MCF 10A (cell line): ENCODE data around the gene FAM120AOS. TPM values are rescaled to one million over a fixed set of nuclear protein-coding genes. Genes with fewer than 3 reads are reported as not detected.

Experiments
- Bru-seq: library from RNA; stranded (reverse); fragments of 400-500 nt; gene quantifications from one replicate; lab custom pipeline; 2021; lab: Mats Ljungman, UMichigan
- BruChase-seq, 2 experiments: library from RNA; stranded (reverse); fragments of 400-500 nt; gene quantifications; one replicate each; lab custom pipeline; 2021; lab: Mats Ljungman, UMichigan
- BruUV-seq: library from RNA; stranded (reverse); fragments of 400-500 nt; replicated peaks from 2 replicates; lab custom pipeline; 2021; lab: Mats Ljungman, UMichigan
- CTCF ChIA-PET: fragments of 300-600 bp; sonication (Branson Sonifier 250); formaldehyde crosslinking; extraction: SDS; loops from one replicate; lab custom pipeline; 2021; ENCODE audit warnings: antibody characterized with exemption, inconsistent platforms; lab: Yijun Ruan, JAX
- POLR2A ChIA-PET: fragments of 300-600, 350-650 bp; sonication (Branson Sonifier 250); formaldehyde crosslinking; extraction: SDS; loops from one replicate; lab custom pipeline; 2020; ENCODE audit warnings: antibody characterized with exemption, inconsistent platforms; lab: Yijun Ruan, JAX
- DNase-seq: peaks from one replicate; pipeline ENCODE4 v3.0.0-alpha.2; 2018; ENCODE audit not compliant: unreplicated experiment
- H3K27ac Mint-ChIP-seq: one replicate; pipeline ENCODE4 v1.8.0; 2022; ENCODE audit warnings: mild to moderate bottlenecking, low read depth, mixed read lengths; ENCODE audit not compliant: unreplicated experiment
- H3K27me3 Mint-ChIP-seq: one replicate; pipeline ENCODE4 v1.8.0; 2022; ENCODE audit warnings: mixed read lengths; ENCODE audit not compliant: insufficient read depth, unreplicated experiment
- H3K36me3 Mint-ChIP-seq: one replicate; pipeline ENCODE4 v1.8.0; 2022; ENCODE audit warnings: mild to moderate bottlenecking, moderate library complexity, mixed read lengths; ENCODE audit not compliant: insufficient read depth, unreplicated experiment
- H3K4me1 Mint-ChIP-seq: one replicate; pipeline ENCODE4 v1.8.0; 2022; ENCODE audit warnings: mixed read lengths; ENCODE audit not compliant: insufficient read depth, unreplicated experiment
- H3K4me3 Mint-ChIP-seq: one replicate; pipeline ENCODE4 v1.8.0; 2022; ENCODE audit warnings: mild to moderate bottlenecking, moderate library complexity, mixed read lengths; ENCODE audit not compliant: unreplicated experiment
- H3K9me3 Mint-ChIP-seq: one replicate; pipeline ENCODE4 v1.8.0; 2022; ENCODE audit warnings: mixed read lengths; ENCODE audit not compliant: unreplicated experiment
- intact Hi-C: fragments of 100-400 bp; cut with micrococcal nuclease; formaldehyde crosslinking; loops from 2 replicates; pipeline ENCODE4 v1.14.1; 2022
- long read RNA-seq: library from polyadenylated mRNA; stranded (forward); transcript quantifications from one replicate; pipeline ENCODE4 v2.0.0, GENCODE V29; 2022
- total RNA-seq: library from RNA; stranded (reverse); gene quantifications from 2 replicates; pipeline ENCODE4 v1.2.3, GENCODE V29; 2022
- TF ChIP-seq, protein P1 (sequence below): fragments of 200-600 bp; IDR thresholded peaks from one replicate; pipeline ENCODE4 v1.8.0; 2022; ENCODE audit warnings: antibody characterized with exemption, mild to moderate bottlenecking; ENCODE audit not compliant: unreplicated experiment

Gene FAM120AOS
- total RNA-seq (47.4 and 50.1 TPM in 2 replicates), Bru-seq, nascent RNA (percentile 85 among the genes with signal in this experiment), BruChase-seq, experiment 1, labeled RNA remaining after a 6-hour chase (percentile 92 among the genes with signal in this experiment), BruChase-seq, experiment 2, labeled RNA remaining after a 2-hour chase (percentile 90 among the genes with signal in this experiment)
- long read RNA-seq, full-length matches to known transcripts = 131 of 181 reads
- long read RNA-seq, partial matches to known transcripts = 5 of 181 reads
- long read RNA-seq, other reads (novel, unspliced or antisense) = 45 of 181 reads

DNA sequence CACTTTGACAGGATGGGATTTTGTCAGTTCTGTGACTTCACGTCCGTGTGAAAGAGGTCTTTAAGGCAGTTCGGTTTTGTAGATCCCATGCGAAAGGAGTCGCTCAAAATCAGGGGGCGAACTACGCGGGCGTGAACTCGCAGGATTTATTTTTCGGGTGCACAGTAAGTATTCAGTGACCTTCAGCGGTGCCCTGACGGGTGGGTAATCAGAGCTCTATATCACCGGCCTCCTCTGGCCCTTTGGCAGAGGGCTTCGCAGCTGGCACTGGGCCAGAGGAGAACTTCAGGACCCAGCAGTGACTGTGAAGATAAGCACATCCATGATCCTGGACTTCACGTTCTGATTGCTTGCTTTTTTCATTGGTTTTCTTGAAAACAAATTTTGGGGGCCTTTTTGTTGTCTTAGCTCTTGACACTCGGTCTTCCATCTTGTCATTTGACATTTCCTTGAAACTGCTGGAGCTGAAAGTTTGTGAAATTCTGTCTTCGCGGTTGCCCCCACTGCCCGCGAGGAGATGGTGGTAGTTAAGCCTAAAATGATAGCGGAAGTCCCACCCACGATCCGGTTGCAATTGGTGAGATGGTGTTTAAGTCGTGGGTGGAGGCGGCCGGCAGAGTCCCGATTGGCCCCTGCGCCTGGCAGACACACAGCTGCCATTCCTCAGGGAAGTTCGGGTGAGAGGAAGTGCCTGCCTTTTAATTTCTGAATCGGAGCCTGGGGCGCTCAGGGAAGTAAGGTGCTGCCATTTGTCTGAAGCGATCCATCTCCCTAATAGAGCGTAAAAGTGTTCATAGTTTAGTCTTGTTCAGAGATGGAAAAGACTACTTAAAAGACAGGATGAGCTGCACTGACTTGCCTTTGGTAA is at the start of gene FAM120AOS:
TSS of gene FAM120AOS (minus strand) at position 535 of the 868 bp plus-strand sequence. CDS start 872 bp downstream, outside the sequence.
- peak; percentile 96 for DNase-seq
- intact Hi-C loops = loop anchor here (1.0 to 5.0 kb wide), 3 partner anchors 52 to 113 kb away; no protein-coding TSS in a partner anchor
- TF ChIP-seq, protein P1, sequence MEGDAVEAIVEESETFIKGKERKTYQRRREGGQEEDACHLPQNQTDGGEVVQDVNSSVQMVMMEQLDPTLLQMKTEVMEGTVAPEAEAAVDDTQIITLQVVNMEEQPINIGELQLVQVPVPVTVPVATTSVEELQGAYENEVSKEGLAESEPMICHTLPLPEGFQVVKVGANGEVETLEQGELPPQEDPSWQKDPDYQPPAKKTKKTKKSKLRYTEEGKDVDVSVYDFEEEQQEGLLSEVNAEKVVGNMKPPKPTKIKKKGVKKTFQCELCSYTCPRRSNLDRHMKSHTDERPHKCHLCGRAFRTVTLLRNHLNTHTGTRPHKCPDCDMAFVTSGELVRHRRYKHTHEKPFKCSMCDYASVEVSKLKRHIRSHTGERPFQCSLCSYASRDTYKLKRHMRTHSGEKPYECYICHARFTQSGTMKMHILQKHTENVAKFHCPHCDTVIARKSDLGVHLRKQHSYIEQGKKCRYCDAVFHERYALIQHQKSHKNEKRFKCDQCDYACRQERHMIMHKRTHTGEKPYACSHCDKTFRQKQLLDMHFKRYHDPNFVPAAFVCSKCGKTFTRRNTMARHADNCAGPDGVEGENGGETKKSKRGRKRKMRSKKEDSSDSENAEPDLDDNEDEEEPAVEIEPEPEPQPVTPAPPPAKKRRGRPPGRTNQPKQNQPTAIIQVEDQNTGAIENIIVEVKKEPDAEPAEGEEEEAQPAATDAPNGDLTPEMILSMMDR = no peak
- no peaks in the 10 kb centered on the region for H3K9me3 Mint-ChIP-seq
- H3K27me3 Mint-ChIP-seq = no peaks in the 10 kb centered on the region
- ChIA-PET CTCF (interaction anchor here (0.5 to 2.0 kb wide), 10 partner anchors 15 to 1546 kb away, joined by 3 to 16 read pairs (median 3); no protein-coding TSS in a partner anchor), POLR2A (interaction anchor here (0.7 to 5.3 kb wide), 28 partner anchors 9 to 1414 kb away, joined by 3 to 93 read pairs (median 4); partner anchors contain the start of genes CARD19 and NINJ1)
- peak within 1 kb of the TSS; percentile 86 for H3K4me3 Mint-ChIP-seq
- peak within 1 kb of the TSS; percentile 93 for H3K27ac Mint-ChIP-seq
- H3K4me1 Mint-ChIP-seq = peaks cover 36% of the 10 kb centered on the region
- H3K36me3 Mint-ChIP-seq = peaks cover 34% of the 10 kb centered on the region
- BruUV-seq = TSS peak; percentile 36

DNA sequence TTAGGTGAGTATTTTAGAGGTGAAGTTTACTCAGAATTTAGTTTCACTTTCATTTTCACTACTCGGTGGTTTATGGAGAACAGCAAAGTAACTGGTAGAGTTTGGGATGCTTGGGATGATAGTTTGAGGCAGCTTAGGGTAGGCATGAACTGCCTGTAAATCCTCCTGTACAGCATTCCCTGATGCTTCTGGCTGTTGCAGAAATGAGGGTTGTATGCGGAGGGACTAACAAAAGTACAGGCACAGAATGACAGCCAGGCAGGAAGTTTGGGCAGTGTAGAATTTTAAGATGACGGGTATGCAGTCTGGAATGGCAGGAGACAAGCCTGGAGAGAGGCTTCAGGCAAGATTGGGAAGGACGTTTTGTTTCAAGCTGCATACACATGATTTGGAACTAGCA is 48.0 kb upstream of the FAM120AOS start:
- CTCF ChIA-PET = interaction anchor here (0.6 to 1.2 kb wide), 2 partner anchors 46 to 65 kb away, joined by 3 read pairs; no protein-coding TSS in a partner anchor
- no peaks in the 10 kb centered on the region for H3K27me3 Mint-ChIP-seq
- POLR2A ChIA-PET = interaction anchor here (1.2 to 2.6 kb wide), 3 partner anchors 27 to 65 kb away, joined by 3 to 11 read pairs (median 4); partner anchors contain the start of gene FAM120AOS
- peaks cover 74% of the 10 kb centered on the region for H3K36me3 Mint-ChIP-seq
- H3K9me3 Mint-ChIP-seq = no peaks in the 10 kb centered on the region
- TF ChIP-seq, protein P1 = no peak
- peak overlapping the region; percentile 64 for H3K4me3 Mint-ChIP-seq
- no peak for DNase-seq
- H3K4me1 Mint-ChIP-seq = peaks cover 47% of the 10 kb centered on the region
- no TSS peak for BruUV-seq
- intact Hi-C loops = no loop called here
- H3K27ac Mint-ChIP-seq = peak overlapping the region; percentile 84

DNA sequence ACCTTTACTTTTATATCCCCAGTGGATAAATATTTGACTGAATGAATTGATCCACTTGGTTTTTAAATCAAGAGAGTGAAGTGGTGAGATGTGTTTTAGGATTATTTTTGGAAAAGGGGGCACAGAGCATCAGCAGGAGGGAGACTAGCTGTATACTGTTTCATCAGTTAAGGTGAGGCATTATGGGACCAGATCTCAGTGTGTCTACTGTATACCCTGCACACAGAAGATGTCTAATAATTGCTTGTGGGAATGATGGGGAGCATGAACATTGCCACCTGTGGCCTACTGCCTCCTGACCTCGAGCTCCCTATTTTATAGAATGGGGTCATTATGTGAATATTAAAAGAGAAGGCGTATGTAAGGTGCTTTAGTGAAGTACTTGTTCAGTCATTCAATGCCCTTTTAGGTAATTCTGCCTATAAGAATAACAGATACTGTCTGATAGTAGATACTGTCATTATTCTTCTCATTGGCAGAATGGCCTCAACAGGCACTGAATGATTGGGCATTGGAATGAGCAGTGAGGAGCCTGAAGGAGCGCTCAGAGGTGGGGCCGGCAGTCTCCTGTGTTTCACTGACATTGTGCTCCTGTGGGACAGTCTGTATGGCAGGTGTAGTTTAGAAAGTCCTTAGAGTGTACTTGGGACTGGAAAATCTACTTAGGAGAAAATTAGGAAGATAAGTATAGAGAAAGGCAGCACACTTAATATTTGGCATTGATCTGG is 47.4 kb upstream of the FAM120AOS start:
- TF ChIP-seq, protein P1 = no peak
- H3K36me3 Mint-ChIP-seq = peaks cover 80% of the 10 kb centered on the region
- intact Hi-C loops = no loop called here
- H3K4me3 Mint-ChIP-seq = peak overlapping the region; percentile 64
- no peak for DNase-seq
- POLR2A ChIA-PET = interaction anchor here (1.9 to 2.6 kb wide), 2 partner anchors 25 to 47 kb away, joined by 6 to 11 read pairs; partner anchors contain the start of gene FAM120AOS
- peak overlapping the region; percentile 84 for H3K27ac Mint-ChIP-seq
- no peaks in the 10 kb centered on the region for H3K9me3 Mint-ChIP-seq
- BruUV-seq = no TSS peak
- no peaks in the 10 kb centered on the region for H3K27me3 Mint-ChIP-seq
- H3K4me1 Mint-ChIP-seq = peaks cover 43% of the 10 kb centered on the region
- CTCF ChIA-PET = interaction anchor here (1.2 kb wide), 1 partner anchor 66 kb away, joined by 3 read pairs; no protein-coding TSS in a partner anchor
